HG02884 (cell line): ENCODE results near the gene FKBP5.
"Not testable (repeated sequence)": the region's sequence is repeated elsewhere in the genome, so short reads cannot be mapped to it uniquely, and the experiment has no call there.

Experiments
- ATAC-seq: cut with Tn5 transposase; IDR thresholded peaks from one replicate; pipeline ENCODE4 v1.9.1; 2021; ENCODE audit warnings: mild to moderate bottlenecking, moderate library complexity; ENCODE audit not compliant: unreplicated experiment

Gene FKBP5

GRCh38 chr6:35592178-35592577 lies 96.5 kb downstream of the FKBP5 start:
- no peak for ATAC-seq

GRCh38 chr6:35590622-35591066 lies 98.1 kb downstream of the FKBP5 start:
- no peak for ATAC-seq

DNA sequence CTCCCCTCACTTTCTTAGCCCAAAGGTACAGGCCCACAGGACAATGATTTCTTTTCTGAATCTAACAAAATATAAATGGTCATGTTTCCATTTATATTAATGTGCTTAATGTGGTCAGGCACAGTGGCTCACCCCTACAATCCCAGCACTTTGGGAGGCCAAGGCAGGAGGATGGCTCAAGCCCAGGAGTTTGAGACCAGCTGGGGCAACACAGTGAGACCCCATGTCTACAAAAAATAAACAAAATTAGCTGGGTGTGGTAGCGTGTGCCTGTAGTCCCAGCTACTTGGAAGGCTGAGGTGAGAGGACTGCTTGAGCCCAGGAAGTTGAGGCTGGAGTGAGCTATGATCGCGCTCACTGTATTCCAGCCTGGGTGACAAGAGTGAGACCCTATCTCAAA lies 98.8 kb downstream of the FKBP5 start:
- ATAC-seq: no peak

GRCh38 chr6:35589201-35589739 lies 99.4 kb downstream of the FKBP5 start:
- ATAC-seq: no peak

DNA sequence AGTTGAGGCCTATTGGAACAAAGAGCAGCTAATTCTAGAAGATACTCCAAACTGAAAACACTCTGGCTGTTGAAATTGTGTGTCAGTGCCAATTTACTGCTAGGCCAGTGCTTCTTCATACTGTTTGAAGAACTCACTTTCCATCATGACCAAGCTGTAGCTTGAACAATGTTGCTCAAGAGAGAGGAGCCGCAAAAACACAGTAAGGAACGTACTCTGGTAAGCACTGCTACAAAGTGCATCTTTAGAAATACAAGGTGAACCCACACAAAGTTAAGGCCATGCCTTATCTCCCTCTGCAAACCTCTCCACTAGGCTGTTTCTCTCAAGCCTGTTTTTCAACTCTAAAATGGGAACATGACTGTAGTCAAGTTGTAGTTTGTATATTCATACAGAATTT lies 101.5 kb downstream of the FKBP5 start:
- no peak for ATAC-seq

DNA sequence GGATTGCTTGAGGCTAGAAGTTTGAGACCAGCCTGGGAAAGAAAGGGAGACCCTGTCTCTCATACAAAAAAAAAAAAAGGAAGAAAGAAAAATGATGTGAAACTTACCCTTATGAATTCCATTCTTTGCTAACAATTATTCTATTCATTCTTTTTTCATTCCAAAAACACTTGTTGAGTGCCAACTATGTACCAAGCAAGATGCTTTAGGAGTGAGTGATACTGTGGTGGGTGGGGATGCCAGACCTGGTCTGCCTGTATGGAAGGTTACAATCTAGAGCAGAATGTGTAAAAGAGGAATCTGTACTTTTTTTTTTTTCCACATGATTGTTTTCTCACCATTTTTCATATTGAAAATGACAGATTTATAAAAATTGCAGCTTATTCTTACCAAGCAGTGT lies 102.2 kb downstream of the FKBP5 start:
- ATAC-seq: no peak

GRCh38 chr6:35585658-35586057 lies 103.1 kb downstream of the FKBP5 start:
- ATAC-seq: no peak

DNA sequence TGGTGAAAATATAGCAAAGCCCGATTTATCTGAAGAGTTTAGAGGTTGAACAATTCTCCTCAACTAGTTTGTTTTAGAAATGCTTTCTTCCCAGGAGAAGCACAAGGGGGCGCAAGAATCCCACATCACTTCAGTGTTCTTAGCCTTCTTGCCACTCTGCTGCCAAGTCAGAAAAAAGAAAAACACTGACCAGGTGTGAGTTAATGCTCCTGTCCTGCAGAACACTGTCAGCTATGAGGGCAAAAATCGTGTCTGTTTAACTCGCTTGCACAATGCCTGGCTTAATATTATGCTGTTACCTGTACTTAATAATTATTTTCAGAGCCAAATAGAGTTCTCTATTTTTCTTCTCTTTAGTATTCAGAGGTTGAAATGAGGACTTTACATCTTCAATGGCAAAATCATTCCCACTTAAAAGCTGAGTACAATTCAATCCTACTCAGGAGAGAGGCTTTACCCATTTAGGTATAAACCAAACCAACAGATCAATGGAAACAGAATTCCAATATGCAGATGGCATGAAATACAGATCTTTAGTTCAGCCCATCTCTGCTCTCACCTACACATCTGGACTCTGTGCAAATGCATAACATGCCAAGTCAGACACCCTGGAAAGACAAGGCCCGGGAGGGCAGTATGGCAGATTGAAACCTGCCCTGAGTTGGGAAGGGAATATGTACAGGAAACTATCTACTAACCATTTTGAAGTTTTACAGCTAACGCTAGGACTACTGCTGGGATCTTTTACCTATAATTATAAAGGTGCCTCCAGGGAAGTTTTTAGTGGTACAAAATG lies 104.6 kb downstream of the FKBP5 start:
- ATAC-seq: no peak

DNA sequence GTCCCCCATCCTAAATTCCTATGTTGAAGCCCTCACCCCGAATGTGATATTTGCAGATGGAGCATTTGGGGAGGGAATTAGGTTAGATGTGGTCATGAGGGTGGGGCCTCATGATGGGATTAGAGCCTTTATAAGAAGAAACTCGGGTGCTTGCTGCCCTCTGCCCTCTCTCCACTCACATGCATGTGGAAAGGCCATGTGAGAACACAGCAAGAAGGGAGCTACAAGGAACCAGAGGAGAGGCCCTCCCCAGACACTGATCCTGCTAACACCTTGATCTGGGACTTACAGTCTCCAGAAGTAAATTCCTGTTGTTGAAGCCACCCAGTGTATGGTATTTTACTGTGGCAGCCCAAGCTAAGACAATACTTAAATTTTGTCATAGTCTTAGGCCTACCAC lies 106.4 kb downstream of the FKBP5 start:
- no peak for ATAC-seq

DNA sequence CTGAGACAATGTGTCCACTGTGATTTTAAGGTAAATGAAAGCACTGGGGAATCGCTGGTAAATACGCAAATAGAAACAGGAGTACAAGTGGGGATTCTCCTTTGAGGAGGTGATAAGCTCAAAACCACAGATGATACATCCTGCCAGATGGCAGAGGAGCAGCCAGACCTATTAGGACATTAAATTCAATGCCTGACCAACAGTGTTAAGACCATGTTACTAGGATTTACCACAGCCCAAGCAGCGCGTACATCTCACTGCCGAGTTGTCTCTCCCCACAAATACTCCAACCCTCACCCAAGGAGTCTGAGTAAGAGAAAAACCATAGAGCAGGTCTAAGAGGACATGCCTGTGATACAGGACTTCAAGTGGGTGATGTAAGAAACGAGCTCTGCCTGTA lies 107.1 kb downstream of the FKBP5 start:
- no peak for ATAC-seq

- ATAC-seq: no peak
Measured at GRCh38 chr6:35580836-35581235, 107.9 kb downstream of the FKBP5 start.

DNA sequence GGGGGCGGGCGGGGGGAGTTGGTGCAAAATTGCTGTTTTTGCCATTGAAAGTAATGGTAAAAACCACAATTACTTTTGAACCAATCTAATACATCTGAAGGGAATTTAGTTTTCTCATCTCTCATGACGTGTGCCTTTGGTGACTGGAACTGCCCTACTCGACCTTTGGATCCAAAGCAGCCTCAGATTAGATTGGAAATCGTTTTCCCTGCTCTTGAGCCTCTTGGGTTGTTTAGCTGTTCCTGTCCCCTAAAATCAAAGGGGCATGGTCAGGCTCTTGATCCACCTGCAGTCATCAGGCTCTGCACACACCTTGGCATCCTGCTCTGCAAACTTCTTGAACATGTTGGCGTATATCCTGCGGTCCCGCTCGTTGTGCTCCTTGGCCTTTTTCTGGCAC lies 112.0 kb downstream of the FKBP5 start:
- no peak for ATAC-seq

DNA sequence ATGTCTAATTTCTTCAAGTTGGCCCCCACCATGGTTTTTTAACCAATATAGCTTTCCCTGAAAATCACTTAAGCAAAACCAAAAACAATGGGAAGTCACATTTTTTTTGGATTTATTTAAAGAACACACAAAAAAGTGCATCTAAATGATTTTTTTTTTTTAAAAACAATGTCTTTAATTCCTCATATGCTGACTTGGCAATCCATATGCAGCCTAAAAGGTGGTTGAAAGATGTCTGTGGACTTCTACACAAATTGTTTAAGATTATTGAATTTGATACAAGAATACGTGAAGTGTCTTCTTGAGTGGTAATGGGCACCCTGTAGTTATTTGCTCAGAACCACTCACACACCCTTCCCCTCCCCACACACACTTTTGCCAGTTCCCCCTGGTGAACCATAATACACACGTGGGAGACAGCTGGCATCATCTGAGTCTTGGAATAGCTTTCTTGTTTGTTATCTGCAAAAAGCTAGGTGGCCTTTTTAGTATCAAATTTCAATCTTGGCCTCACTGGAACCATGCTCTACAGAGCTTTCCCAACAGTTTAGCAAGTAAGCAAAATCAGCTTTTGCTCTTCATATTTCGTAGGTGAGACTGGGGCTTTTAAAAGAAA lies 115.1 kb downstream of the FKBP5 start:
- ATAC-seq: no peak

DNA sequence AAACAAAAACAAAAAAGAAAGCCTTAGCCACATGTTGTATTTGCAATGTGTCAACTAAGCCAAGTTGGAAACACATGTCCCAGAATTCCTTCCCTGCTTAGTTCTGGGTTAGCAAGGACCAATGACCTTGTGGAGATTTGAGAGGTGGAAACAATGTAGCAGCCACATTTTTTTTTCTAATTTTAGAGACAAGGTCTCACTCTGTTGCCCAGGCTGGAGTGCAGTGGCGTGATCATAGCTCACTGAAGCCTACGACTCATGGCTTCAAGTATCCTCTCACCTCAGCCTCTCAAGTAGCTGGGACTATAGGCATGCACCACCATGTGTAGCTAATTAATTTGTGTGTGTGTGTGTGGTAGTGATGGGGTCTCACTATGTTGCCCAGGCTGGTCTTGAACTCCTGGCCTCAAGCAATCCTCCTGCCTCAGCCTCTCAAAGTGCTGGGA lies 117.8 kb downstream of the FKBP5 start:
- not testable (repeated sequence) for ATAC-seq

- ATAC-seq: no peak
Measured at GRCh38 chr6:35569011-35569461, 119.7 kb downstream of the FKBP5 start.

DNA sequence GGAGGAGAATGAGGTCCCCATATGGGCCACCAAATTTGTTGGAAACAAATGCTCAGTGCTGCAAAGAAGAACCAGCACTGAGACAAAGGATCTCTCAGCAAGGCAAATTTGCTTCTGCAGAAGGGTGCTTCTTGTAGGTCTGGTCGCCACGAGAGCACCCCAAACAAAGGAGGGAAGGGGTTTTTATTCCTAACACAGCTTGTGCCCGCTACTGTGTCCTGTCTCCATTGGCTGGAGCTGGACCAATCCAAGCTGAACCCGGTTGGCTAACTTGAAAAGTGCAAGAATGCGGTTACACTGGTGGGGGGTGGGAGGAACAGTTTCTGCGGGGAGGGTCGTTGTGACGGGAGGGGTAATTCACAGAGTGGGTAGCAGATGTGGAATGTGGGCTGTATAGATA lies 121.9 kb downstream of the FKBP5 start:
- no peak for ATAC-seq

GRCh38 chr6:35564733-35565132 lies 124.0 kb downstream of the FKBP5 start:
- no peak for ATAC-seq

GRCh38 chr6:35562060-35562459 lies 126.7 kb downstream of the FKBP5 start:
- ATAC-seq: no peak

GRCh38 chr6:35561113-35561512 lies 127.6 kb downstream of the FKBP5 start:
- ATAC-seq: no peak

GRCh38 chr6:35558571-35558970 lies 130.1 kb downstream of the FKBP5 start:
- no peak for ATAC-seq

- ATAC-seq: no peak
Measured at GRCh38 chr6:35557239-35557638, 131.5 kb downstream of the FKBP5 start.

DNA sequence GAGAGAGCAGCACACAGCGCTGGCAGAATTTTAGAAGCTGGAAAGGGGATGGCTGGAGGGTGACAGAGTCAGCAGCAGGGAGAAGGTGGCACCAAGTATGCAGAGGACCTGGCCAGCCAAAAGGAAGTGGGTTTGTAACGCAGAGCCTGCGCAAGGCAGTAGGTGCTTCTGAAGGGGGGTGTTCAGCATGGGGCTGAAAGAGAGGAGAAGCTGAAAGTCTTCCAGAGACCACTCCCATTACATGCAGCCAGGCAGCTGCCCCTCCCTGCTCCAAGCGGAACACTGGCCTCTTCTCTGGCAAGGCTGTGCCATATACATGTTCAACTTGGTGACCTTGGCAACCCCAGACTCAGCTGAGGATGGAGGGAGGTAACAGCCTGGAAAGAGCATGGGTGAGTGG lies 133.9 kb downstream of the FKBP5 start:
- no peak for ATAC-seq
